Measurements from ENCODE around the gene TMEM106C. TPM values are rescaled to one million over a fixed set of nuclear protein-coding genes. Genes with fewer than 3 reads are reported as not detected.
"Not testable (repeated sequence)": the region's sequence is repeated elsewhere in the genome, so short reads cannot be mapped to it uniquely, and the experiment has no call there.

TMEM106C gene
- total and polyA plus RNA-seq, 2 donors from 2014 or later, result 51.7 to 126 TPM

GRCh38 chr12:47954467-47955045 is 8.8 kb upstream of the TMEM106C start:
- intact Hi-C loops (cut with DNase I), result no loop called here
- no peak overlapping the region for H3K9ac ChIP-seq (ENCODE audit: low read length in 3 of 3)
- no peaks in the 10 kb centered on the region for H3K9me3 ChIP-seq (ENCODE audit: control insufficient read depth in 2 of 3, insufficient read depth in 1 of 3, low read length in 3 of 3)
- DNase-seq (no peak), FAIRE-seq (no peak)
- TF ChIP-seq CTCF (IDR thresholded peaks at IDR 0.05; ENCODE audit: borderline replicate concordance, extremely low read depth, insufficient read depth), result no peak
- peaks cover 0 to 3% (median 0%) of the 10 kb centered on the region in 3 donors for H3K4me1 ChIP-seq (ENCODE audit: control insufficient read depth in 2 of 3, insufficient read depth in 2 of 3, low read depth in 1 of 3, low read length in 3 of 3)
- H3K27me3 ChIP-seq (ENCODE audit: control insufficient read depth, insufficient read depth, low read length), result no peaks in the 10 kb centered on the region
- no peak overlapping the region for H3K27ac ChIP-seq (ENCODE audit: low read depth in 2 of 2, low read length in 2 of 2)
- no peaks in the 10 kb centered on the region for H3K36me3 ChIP-seq (ENCODE audit: control insufficient read depth in 2 of 3, insufficient read depth in 3 of 3, low read length in 3 of 3)
- no peak overlapping the region for H3K4me3 ChIP-seq (ENCODE audit: low read length in 3 of 3)

DNA sequence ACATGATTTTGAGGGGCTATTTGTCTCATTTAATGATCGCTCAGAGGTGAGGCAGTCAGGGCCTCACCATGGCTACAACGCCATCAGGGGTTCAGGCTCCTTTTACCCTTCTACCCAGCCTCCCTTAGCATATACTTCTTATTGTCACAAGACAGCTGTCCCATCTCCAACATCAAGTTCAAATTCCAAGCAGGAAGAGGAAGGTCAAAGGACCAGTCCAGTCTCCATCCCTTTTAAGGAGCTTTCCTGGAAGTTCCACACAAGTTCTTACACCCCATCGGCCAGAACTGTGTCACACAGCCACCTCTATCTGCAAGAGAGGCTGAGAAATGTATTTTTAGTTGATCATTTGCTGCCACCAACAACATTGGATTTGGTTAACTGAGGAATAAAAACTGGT is 8.3 kb upstream of the TMEM106C start:
- Histone ChIP-seq H3K4me3 (ENCODE audit: low read length in 3 of 3) (no peak overlapping the region), H3K27me3 (ENCODE audit: control insufficient read depth, insufficient read depth, low read length) (no peaks in the 10 kb centered on the region), H3K9ac (ENCODE audit: low read length in 3 of 3) (no peak overlapping the region), H3K9me3 (ENCODE audit: control insufficient read depth in 2 of 3, insufficient read depth in 1 of 3, low read length in 3 of 3) (no peaks in the 10 kb centered on the region), H3K36me3 (ENCODE audit: control insufficient read depth in 2 of 3, insufficient read depth in 3 of 3, low read length in 3 of 3) (no peaks in the 10 kb centered on the region), H3K27ac (ENCODE audit: low read depth in 2 of 2, low read length in 2 of 2) (no peak overlapping the region), H3K4me1 (ENCODE audit: control insufficient read depth in 2 of 3, insufficient read depth in 2 of 3, low read depth in 1 of 3, low read length in 3 of 3) (no peaks in the 10 kb centered on the region)
- TF ChIP-seq CTCF (IDR thresholded peaks at IDR 0.05; ENCODE audit: borderline replicate concordance, extremely low read depth, insufficient read depth), result no peak
- DNase-seq (peak in 2 of 5 donors; percentile 44 to 71), FAIRE-seq (no peak)
- intact Hi-C loops (cut with DNase I), result no loop called here

GRCh38 chr12:47957671-47958070 is 5.7 kb upstream of the TMEM106C start:
- H3K4me3 ChIP-seq (ENCODE audit: low read length in 3 of 3); H3K27me3 ChIP-seq (ENCODE audit: control insufficient read depth, insufficient read depth, low read length); H3K36me3 ChIP-seq (ENCODE audit: control insufficient read depth in 2 of 3, insufficient read depth in 3 of 3, low read length in 3 of 3); H3K9ac ChIP-seq (ENCODE audit: low read length in 3 of 3); H3K4me1 ChIP-seq (ENCODE audit: control insufficient read depth in 2 of 3, insufficient read depth in 2 of 3, low read depth in 1 of 3, low read length in 3 of 3); H3K27ac ChIP-seq (ENCODE audit: low read depth in 2 of 2, low read length in 2 of 2); FAIRE-seq; H3K9me3 ChIP-seq (ENCODE audit: control insufficient read depth in 2 of 3, insufficient read depth in 1 of 3, low read length in 3 of 3); DNase-seq; intact Hi-C loops (cut with DNase I): not testable (repeated sequence)

GRCh38 chr12:47962198-47962597 is 1.2 kb upstream of the TMEM106C start:
- no peak overlapping the region for H3K4me3 ChIP-seq (ENCODE audit: low read length in 3 of 3)
- H3K9me3 ChIP-seq (ENCODE audit: control insufficient read depth in 2 of 3, insufficient read depth in 1 of 3, low read length in 3 of 3), result no peaks in the 10 kb centered on the region
- FAIRE-seq (no peak), DNase-seq (no peak)
- H3K27me3 ChIP-seq (ENCODE audit: control insufficient read depth, insufficient read depth, low read length), result no peaks in the 10 kb centered on the region
- no peak overlapping the region for H3K27ac ChIP-seq (ENCODE audit: low read depth in 2 of 2, low read length in 2 of 2)
- no peak for TF ChIP-seq CTCF (IDR thresholded peaks at IDR 0.05; ENCODE audit: borderline replicate concordance, extremely low read depth, insufficient read depth)
- peaks cover 4 to 15% (median 11%) of the 10 kb centered on the region in 3 donors for H3K4me1 ChIP-seq (ENCODE audit: control insufficient read depth in 2 of 3, insufficient read depth in 2 of 3, low read depth in 1 of 3, low read length in 3 of 3)
- H3K36me3 ChIP-seq (ENCODE audit: control insufficient read depth in 2 of 3, insufficient read depth in 3 of 3, low read length in 3 of 3), result peaks cover 0 to 10% (median 2%) of the 10 kb centered on the region in 3 donors
- intact Hi-C loops (cut with DNase I), result no loop called here
- H3K9ac ChIP-seq (ENCODE audit: low read length in 3 of 3), result no peak overlapping the region
